ENCODE data around the gene ABCF1.
"Not testable (repeated sequence)": the region's sequence is repeated elsewhere in the genome, so short reads cannot be mapped to it uniquely, and the experiment has no call there.

ABCF1 gene

GRCh38 chr6:30571075-30571761 is at the start of gene ABCF1:
TSS of gene ABCF1 (plus strand) at chr6:30571442. CDS start at chr6:30571488, 46 bp downstream.
- peak; percentile 99 for DNase-seq

GRCh38 chr6:30521952-30522351 is 49.3 kb upstream of the ABCF1 start:
- not testable (repeated sequence) for DNase-seq

GRCh38 chr6:30526444-30526843 is 44.8 kb upstream of the ABCF1 start:
- DNase-seq: not testable (repeated sequence)

GRCh38 chr6:30529349-30529875 is 41.8 kb upstream of the ABCF1 start:
- DNase-seq: not testable (repeated sequence)

- DNase-seq: peak; percentile 88
These were observed 41.2 kb upstream of the ABCF1 start for GRCh38 chr6:30530014-30530413.

- DNase-seq: peak; percentile 47
These were observed 37.6 kb upstream of the ABCF1 start for GRCh38 chr6:30533460-30534294.

GRCh38 chr6:30537931-30538330 is 33.3 kb upstream of the ABCF1 start:
- DNase-seq: no peak

GRCh38 chr6:30541515-30542403 is 29.5 kb upstream of the ABCF1 start:
- DNase-seq: peak; percentile 94

GRCh38 chr6:30542404-30542725 is 28.9 kb upstream of the ABCF1 start:
- no peak for DNase-seq

GRCh38 chr6:30542915-30543314 is 28.3 kb upstream of the ABCF1 start:
- no peak for DNase-seq

GRCh38 chr6:30543821-30544220 is 27.4 kb upstream of the ABCF1 start:
- no peak for DNase-seq

GRCh38 chr6:30544666-30545272 is 26.5 kb upstream of the ABCF1 start:
- DNase-seq: peak; percentile 85

GRCh38 chr6:30547454-30547853 is 23.8 kb upstream of the ABCF1 start:
- no peak for DNase-seq

GRCh38 chr6:30548375-30548774 is 22.9 kb upstream of the ABCF1 start:
- no peak for DNase-seq

GRCh38 chr6:30554404-30554803 is 16.8 kb upstream of the ABCF1 start:
- no peak for DNase-seq

GRCh38 chr6:30554962-30555815 is 16.1 kb upstream of the ABCF1 start:
- no peak for DNase-seq

- DNase-seq: no peak
These were observed 15.5 kb upstream of the ABCF1 start for GRCh38 chr6:30555816-30556065.

- DNase-seq: peak; percentile 96
These were observed 15.0 kb upstream of the ABCF1 start, which contains the start of gene GNL1 for GRCh38 chr6:30556066-30556905. TSS of gene GNL1 (minus strand) at chr6:30556489. CDS start at chr6:30556203, 286 bp downstream.

- DNase-seq: peak; percentile 97
These were observed 14.1 kb upstream of the ABCF1 start, which contains the start of gene PRR3 for GRCh38 chr6:30556906-30557682. TSS of gene PRR3 (plus strand) at chr6:30557295. CDS start at chr6:30557345, 50 bp downstream.

- DNase-seq: no peak
These were observed 13.6 kb upstream of the ABCF1 start for GRCh38 chr6:30557683-30557981.
